ENCODE results near the gene SLC2A9. TPM values are rescaled to one million over a fixed set of nuclear protein-coding genes. Genes with fewer than 3 reads are reported as not detected.

SLC2A9 gene
- total RNA-seq, 1 experiment from 2014 or later: 1.8 TPM

- BruUV-seq (replicated peaks): no TSS peak
- H3K27me3 Mint-ChIP-seq (ENCODE audit: unreplicated experiment): peaks cover 47% of the 10 kb centered on the region
- no peak for TF ChIP-seq CTCF (IDR thresholded peaks at IDR 0.05; ENCODE audit: unreplicated experiment)
- CTCF ChIA-PET: no interaction called here
- no peak for DNase-seq
- no peaks in the 10 kb centered on the region for H3K9me3 Mint-ChIP-seq (ENCODE audit: low read depth, unreplicated experiment)
- H3K36me3 Mint-ChIP-seq (ENCODE audit: insufficient read depth, unreplicated experiment): no peaks in the 10 kb centered on the region
- no peak overlapping the region for H3K4me3 Mint-ChIP-seq (ENCODE audit: low read depth, unreplicated experiment)
- H3K27ac Mint-ChIP-seq (ENCODE audit: unreplicated experiment): no peak overlapping the region
- no peaks in the 10 kb centered on the region for H3K4me1 Mint-ChIP-seq (ENCODE audit: low read depth, unreplicated experiment)
- intact Hi-C loops (cut with micrococcal nuclease; ENCODE audit: unreplicated experiment): no loop called here
Observed at GRCh38 chr4:9931146-9931545, 90.2 kb downstream of the SLC2A9 start.

GRCh38 chr4:9929111-9929510, 92.2 kb downstream of the SLC2A9 start:
- BruUV-seq (replicated peaks): no TSS peak
- Mint-ChIP-seq H3K36me3 (ENCODE audit: insufficient read depth, unreplicated experiment) (no peaks in the 10 kb centered on the region), H3K27me3 (ENCODE audit: unreplicated experiment) (peaks cover 45% of the 10 kb centered on the region), H3K9me3 (ENCODE audit: low read depth, unreplicated experiment) (no peaks in the 10 kb centered on the region), H3K27ac (ENCODE audit: unreplicated experiment) (no peak overlapping the region), H3K4me1 (ENCODE audit: low read depth, unreplicated experiment) (no peaks in the 10 kb centered on the region), H3K4me3 (ENCODE audit: low read depth, unreplicated experiment) (no peak overlapping the region)
- no peak for TF ChIP-seq CTCF (IDR thresholded peaks at IDR 0.05; ENCODE audit: unreplicated experiment)
- intact Hi-C loops (cut with micrococcal nuclease; ENCODE audit: unreplicated experiment): no loop called here
- no peak for DNase-seq
- CTCF ChIA-PET: no interaction called here

- Mint-ChIP-seq H3K4me3 (ENCODE audit: low read depth, unreplicated experiment) (no peak overlapping the region), H3K27ac (ENCODE audit: unreplicated experiment) (no peak overlapping the region), H3K4me1 (ENCODE audit: low read depth, unreplicated experiment) (no peaks in the 10 kb centered on the region), H3K9me3 (ENCODE audit: low read depth, unreplicated experiment) (no peaks in the 10 kb centered on the region), H3K27me3 (ENCODE audit: unreplicated experiment) (peaks cover 33% of the 10 kb centered on the region), H3K36me3 (ENCODE audit: insufficient read depth, unreplicated experiment) (no peaks in the 10 kb centered on the region)
- BruUV-seq (replicated peaks): no TSS peak
- TF ChIP-seq CTCF (IDR thresholded peaks at IDR 0.05; ENCODE audit: unreplicated experiment): no peak
- no peak for DNase-seq
- intact Hi-C loops (cut with micrococcal nuclease; ENCODE audit: unreplicated experiment): no loop called here
- CTCF ChIA-PET: interaction anchor here (0.9 kb wide), 1 partner anchor 20 kb away, joined by 3 read pairs; no protein-coding TSS in a partner anchor
Observed at GRCh38 chr4:9927341-9928007, 93.8 kb downstream of the SLC2A9 start.

GRCh38 chr4:9926586-9926985, 94.7 kb downstream of the SLC2A9 start:
- no peaks in the 10 kb centered on the region for H3K4me1 Mint-ChIP-seq (ENCODE audit: low read depth, unreplicated experiment)
- TF ChIP-seq CTCF (IDR thresholded peaks at IDR 0.05; ENCODE audit: unreplicated experiment): no peak
- no peak for DNase-seq
- CTCF ChIA-PET: no interaction called here
- H3K36me3 Mint-ChIP-seq (ENCODE audit: insufficient read depth, unreplicated experiment): no peaks in the 10 kb centered on the region
- H3K27me3 Mint-ChIP-seq (ENCODE audit: unreplicated experiment): peaks cover 33% of the 10 kb centered on the region
- no peaks in the 10 kb centered on the region for H3K9me3 Mint-ChIP-seq (ENCODE audit: low read depth, unreplicated experiment)
- H3K4me3 Mint-ChIP-seq (ENCODE audit: low read depth, unreplicated experiment): no peak overlapping the region
- H3K27ac Mint-ChIP-seq (ENCODE audit: unreplicated experiment): no peak overlapping the region
- intact Hi-C loops (cut with micrococcal nuclease; ENCODE audit: unreplicated experiment): no loop called here
- BruUV-seq (replicated peaks): no TSS peak

All from Calu3 (cell line).